Globus pallidus (tissue), 1 donor: ENCODE measurements around the gene ACTRT1.

ENCODE experiments used
- DNase-seq: peaks from one replicate; pipeline ENCODE4 v3.0.0-alpha.2; 2015; ENCODE audit warnings: low spot score

ACTRT1 gene

DNA sequence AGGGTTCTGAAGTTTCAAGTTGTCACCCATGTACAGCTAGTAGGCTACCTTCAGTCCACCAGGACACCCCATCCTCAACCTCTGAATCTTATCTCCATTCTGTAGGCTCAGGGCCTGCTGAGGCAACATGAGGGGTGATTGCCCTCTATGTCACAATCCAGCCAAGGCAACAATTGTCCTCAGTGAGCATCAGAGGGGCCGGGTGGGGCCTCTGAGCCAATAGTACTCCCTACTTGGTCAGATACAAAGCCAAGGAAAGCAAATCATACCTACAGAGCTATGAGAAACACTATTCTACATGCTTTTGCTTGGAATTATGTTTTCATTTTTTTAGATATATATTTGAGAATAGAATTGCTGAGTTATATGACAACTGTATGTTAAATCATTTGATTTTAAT is at the start of gene ACTRT1:
ACTRT1 (minus strand) TSS at position 101 of the 400 bp plus-strand sequence. CDS start 197 bp downstream, outside the sequence.
- no peak for DNase-seq

DNA sequence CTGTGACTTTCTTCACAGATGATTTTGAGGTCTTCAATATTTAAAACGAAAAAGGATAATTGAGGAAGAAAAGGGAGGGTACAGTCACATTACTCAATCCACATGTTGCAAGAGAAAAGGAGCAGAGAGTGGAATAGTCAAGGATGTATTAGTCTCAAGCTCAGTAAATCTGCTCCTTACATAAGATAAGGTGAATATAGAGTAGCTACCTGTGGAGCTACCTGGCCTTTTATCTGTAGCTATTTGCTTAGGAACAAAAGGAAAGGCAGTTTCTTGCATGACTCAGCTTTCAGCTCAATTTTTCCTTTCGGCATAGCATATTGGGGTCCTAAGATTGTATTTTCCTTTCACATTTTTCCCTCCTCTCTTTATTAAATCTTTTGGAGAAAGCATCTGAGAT is 26.3 kb upstream of the ACTRT1 start:
- DNase-seq = no peak

DNA sequence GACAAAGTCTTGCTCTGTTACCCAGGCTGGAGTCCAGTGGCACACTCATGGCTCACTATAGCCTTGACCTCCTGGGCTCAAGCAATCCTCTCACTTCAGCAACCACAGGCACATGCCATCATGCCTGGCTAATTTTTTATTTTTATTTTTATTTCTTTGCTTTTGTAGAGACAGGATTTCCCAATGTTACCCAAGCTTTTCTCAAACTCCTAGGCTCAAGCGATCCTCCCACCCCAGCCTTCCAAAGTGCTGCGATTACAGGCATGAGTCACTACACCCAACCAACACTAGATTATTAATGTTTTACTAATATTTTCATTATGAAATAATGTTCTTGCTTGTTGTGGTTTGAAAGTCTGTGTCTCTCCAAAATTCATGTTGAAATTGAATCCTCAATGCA is 5.2 kb upstream of the ACTRT1 start:
- no peak for DNase-seq

DNA sequence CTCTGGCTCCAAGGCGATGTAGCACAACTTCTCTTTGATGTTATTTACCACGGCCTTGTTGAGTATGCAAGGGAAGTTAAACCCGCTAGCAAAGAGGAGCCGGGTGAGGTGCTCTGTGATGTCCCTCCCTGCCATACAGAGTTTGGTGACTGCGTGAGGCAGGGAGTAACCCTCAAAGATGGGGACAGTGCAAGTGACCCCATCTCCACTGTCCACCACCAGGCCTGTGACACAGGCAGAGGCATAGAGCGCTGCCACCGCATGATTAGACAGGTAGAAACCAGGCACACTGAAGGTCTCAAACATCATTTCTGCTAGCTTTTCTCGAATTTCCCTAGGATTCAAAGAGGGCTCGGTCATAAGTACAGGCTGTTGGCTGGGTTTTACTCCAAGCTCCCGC is 677 bp downstream of the ACTRT1 start:
- DNase-seq = no peak

DNA sequence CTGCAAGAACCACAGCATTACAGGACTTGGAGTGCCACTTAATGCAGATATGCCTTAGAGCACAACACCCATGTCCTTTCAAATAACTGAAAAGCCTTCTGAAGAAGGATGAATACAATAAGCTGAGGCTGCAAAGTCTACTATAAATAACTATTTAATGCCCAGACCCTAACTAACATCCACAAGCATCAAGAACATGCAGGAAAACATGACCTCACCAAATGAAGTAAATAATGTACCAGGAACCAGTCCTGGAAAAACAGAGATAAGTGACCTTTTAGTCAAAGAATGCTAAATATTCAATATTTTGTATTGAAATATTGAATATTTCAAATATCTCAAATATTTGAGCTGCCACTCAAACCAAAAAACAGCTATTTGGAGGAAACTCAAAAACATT is 16.9 kb downstream of the ACTRT1 start:
- DNase-seq = no peak

DNA sequence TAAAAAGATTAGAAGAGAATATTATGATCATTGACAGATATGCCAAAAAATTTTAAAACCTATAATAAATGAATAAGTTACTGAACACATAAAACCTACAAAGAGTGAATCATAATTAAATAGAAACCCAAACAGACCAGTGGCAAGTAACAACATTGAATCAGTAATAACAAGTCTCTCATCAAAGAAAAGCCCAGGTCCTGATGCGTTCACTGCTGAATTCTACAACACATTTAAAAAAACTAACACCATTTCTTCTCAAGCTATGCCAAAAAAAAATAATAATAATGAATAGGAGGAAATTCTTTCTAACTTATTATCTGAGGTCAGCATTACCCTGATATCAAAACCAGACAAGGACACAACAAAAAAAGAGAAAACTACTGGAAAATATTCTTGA is 30.6 kb downstream of the ACTRT1 start:
- no peak for DNase-seq

DNA sequence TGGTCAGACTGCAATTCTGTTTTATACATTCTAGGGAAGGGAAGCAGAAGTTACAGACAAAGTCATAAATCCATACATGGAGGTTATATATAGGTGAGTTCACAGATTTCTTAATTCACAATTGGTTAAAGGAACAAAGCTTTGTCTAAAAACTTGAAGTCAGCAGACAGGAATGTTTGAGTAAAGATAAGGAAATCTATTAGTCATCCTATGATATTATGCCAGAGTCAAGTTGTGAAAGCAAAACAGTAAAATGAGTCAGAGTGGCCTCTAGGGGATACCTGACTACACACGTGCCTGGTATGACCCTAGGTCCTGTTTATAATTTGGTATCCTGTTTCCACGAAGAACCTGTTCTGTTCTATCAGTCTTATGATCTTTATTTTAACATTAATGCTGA is 31.5 kb downstream of the ACTRT1 start:
- no peak for DNase-seq

DNA sequence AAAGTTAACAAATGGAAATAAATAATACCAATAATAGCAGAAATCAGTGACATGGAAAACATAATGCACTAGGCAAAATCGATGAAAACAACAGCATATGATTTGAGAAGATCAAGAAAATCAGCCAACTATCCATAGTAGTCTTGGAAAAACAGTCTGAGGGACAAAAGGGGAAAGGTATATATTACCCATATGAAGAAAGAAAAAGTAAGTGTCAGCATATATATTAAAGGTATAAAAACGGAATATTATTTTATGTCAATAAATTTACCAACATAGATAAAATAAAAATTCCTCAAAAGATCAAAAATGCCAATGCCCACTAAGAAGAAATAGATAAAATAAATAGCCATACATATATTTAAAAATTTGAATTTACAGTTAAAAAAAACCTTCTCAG is 33.0 kb downstream of the ACTRT1 start:
- no peak for DNase-seq

DNA sequence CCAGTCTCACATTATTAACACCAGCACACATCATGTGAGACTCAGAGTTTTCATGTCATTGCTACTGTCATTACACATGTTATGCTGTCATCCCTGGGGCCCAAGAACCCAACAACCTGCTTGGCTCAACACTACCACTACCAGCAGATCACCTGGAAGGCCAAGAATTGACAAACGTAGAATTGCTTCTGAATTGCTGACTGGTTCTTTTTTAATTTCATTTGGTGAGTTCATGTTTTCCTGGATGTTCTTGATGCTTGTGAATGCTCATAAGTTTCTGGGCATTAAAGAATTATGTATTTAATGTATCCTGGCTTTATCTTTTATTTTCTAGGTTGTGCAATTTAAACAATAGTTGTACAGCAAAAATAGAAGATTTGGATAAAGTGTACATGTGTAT is 40.2 kb downstream of the ACTRT1 start:
- DNase-seq = no peak

DNA sequence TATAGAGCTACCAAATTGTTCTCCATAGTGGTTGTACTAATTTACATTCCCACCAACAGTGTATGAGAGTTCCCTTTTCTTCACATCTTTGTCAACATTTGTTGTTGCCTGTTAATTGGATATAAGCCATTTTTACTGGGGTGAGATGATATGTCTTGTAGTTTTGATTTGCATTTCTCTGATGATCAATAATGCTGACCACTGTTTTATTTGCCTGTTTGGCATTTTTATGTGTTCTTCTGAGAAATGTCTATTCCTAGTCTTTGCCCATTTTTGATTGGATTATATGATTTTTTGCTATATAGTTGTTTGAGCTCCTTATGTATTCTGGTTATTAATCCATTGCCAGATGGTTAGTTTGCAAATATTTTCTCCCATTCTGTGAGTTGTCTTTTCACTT is 44.3 kb downstream of the ACTRT1 start:
- DNase-seq = no peak
